HCT116 (cell line): ENCODE data around the gene ALK. TPM values are rescaled to one million over a fixed set of nuclear protein-coding genes. Genes with fewer than 3 reads are reported as not detected.

ENCODE experiments used
- ATAC-seq: fragments of 200-7000 bp; cut with Tn5 transposase; 2 replicates; pipeline ENCODE4 v1.9.1; 2020; ENCODE audit warnings: mild to moderate bottlenecking, moderate library complexity
- BruUV-seq: library from RNA; stranded (reverse); fragments of 400-500 nt; replicated peaks from 2 replicates; lab custom pipeline; 2021; lab: Mats Ljungman, UMichigan
- CTCF ChIA-PET: fragments of 300-600 bp; sonication (Branson Sonifier 250); formaldehyde crosslinking; loops from one replicate; lab custom pipeline; 2021; ENCODE audit warnings: antibody characterized with exemption; lab: Charles Lee
- POLR2A ChIA-PET: fragments of 300-600, 350-600 bp; sonication (Branson Sonifier 250); formaldehyde crosslinking; loops from one replicate; lab custom pipeline; 2021; ENCODE audit warnings: antibody characterized with exemption; lab: Charles Lee
- RAD21 ChIA-PET, 2 experiments: fragments of 300-600 bp; sonication (Branson Sonifier 250); formaldehyde crosslinking; loops; one replicate each; lab custom pipeline; 2023; ENCODE audit warnings: low total read pairs in 2 of 2; ENCODE audit not compliant: uncharacterized antibody in 2 of 2, unreplicated experiment in 2 of 2, low non-redundant PET in 1 of 2; lab: Charles Lee
- DNase-seq: peaks from one replicate; pipeline ENCODE4 v3.0.0-alpha.2; 2010; ENCODE audit warnings: low read depth, low spot score
- H2AFZ ChIP-seq: fragments of 200-600 bp; shearing (Covaris generic), sonication (generic); 2 replicates; pipeline ENCODE4 v1.6.1; 2017; ENCODE audit warnings: low read depth, mixed run types, mixed read lengths, antibody characterized with exemption, low read length; ENCODE audit not compliant: poor library complexity, severe bottlenecking
- H3K27ac ChIP-seq: 2 replicates; pipeline ENCODE4 v1.5.1; 2012; ENCODE audit warnings: low read depth, low read length
- H3K27me3 ChIP-seq: fragments of 200-600 bp; sonication (generic); 2 replicates; pipeline ENCODE4 v1.6.1; 2016; ENCODE audit warnings: mixed run types, low read length, mixed read lengths; ENCODE audit not compliant: insufficient read depth
- H3K36me3 ChIP-seq, 2 experiments: fragments of 200-500 bp in 1 of 2; fragments of 200-600 bp in 1 of 2; sonication (Bioruptor generic) in 1 of 2; sonication (generic) in 1 of 2; 2 replicates each; pipeline versions ENCODE4 v1.5.1 to v1.6.1; 2014 to 2016; ENCODE audit warnings: low read length in 2 of 2, inconsistent platforms in 1 of 2, mixed read lengths in 1 of 2, mixed run types in 1 of 2; ENCODE audit not compliant: insufficient read depth in 2 of 2, control insufficient read depth in 1 of 2
- H3K4me1 ChIP-seq, 2 experiments: fragments of 200-600 bp in 1 of 2; sonication (generic) in 1 of 2; 2 replicates each; pipeline versions ENCODE4 v1.5.1 to v1.6.1; 2012 to 2017; ENCODE audit warnings: low read length in 2 of 2, inconsistent platforms in 1 of 2, mild to moderate bottlenecking in 1 of 2, mixed read lengths in 1 of 2, mixed run types in 1 of 2, moderate library complexity in 1 of 2; ENCODE audit not compliant: insufficient read depth in 2 of 2, control insufficient read depth in 1 of 2
- H3K4me2 ChIP-seq: fragments of 200-600 bp; sonication (generic); 2 replicates; pipeline ENCODE4 v1.6.1; 2017; ENCODE audit warnings: mixed run types, low read length, mixed read lengths
- H3K4me3 ChIP-seq, 2 experiments: fragments of 200-600 bp in 1 of 2; sonication (generic) in 1 of 2; replicated peaks in 1 of 2; 2 replicates each; pipeline ENCODE4 v1.5.1; 2011 to 2016; ENCODE audit warnings: low read length in 2 of 2, control low read depth in 1 of 2, low read depth in 1 of 2, mild to moderate bottlenecking in 1 of 2, mixed read lengths in 1 of 2, mixed run types in 1 of 2
- H3K79me2 ChIP-seq: fragments of 200-600 bp; sonication (generic); 2 replicates; pipeline ENCODE4 v1.6.1; 2017; ENCODE audit warnings: mild to moderate bottlenecking, mixed run types, low read length, moderate library complexity, mixed read lengths; ENCODE audit not compliant: insufficient read depth
- H3K9ac ChIP-seq: fragments of 200-600 bp; sonication (generic); 2 replicates; pipeline ENCODE4 v1.6.1; 2016; ENCODE audit warnings: low read length, mixed read lengths
- H3K9me2 ChIP-seq: fragments of 200-600 bp; sonication (generic), shearing (Covaris generic); 2 replicates; pipeline ENCODE4 v1.6.1; 2017; ENCODE audit warnings: mixed run types, mild to moderate bottlenecking, moderate library complexity; ENCODE audit not compliant: insufficient read depth
- H3K9me3 ChIP-seq, 2 experiments: fragments of 200-500 bp in 1 of 2; fragments of 200-600 bp in 1 of 2; sonication (Bioruptor generic) in 1 of 2; sonication (generic) in 1 of 2; 2 replicates each; pipeline ENCODE4 v1.6.1; 2014 to 2017; ENCODE audit warnings: low read length in 2 of 2, mixed read lengths in 2 of 2, inconsistent platforms in 1 of 2, low read depth in 1 of 2, mild to moderate bottlenecking in 1 of 2, mixed run types in 1 of 2, moderate library complexity in 1 of 2; ENCODE audit not compliant: control insufficient read depth in 1 of 2, insufficient read depth in 1 of 2
- H4K20me1 ChIP-seq: fragments of 200-600 bp; sonication (generic), shearing (Covaris generic); 2 replicates; pipeline ENCODE4 v1.6.1; 2017; ENCODE audit warnings: mixed run types, mild to moderate bottlenecking, moderate library complexity; ENCODE audit not compliant: insufficient read depth
- CBX3 ChIP-seq: IDR thresholded peaks from 2 replicates; pipeline ENCODE4 v1.6.1; 2012; ENCODE audit warnings: low read depth
- EGR1 ChIP-seq: IDR thresholded peaks from 2 replicates; pipeline ENCODE4 v1.6.1; 2012; ENCODE audit warnings: low read depth
- POLR2A ChIP-seq: IDR thresholded peaks from 2 replicates; pipeline ENCODE4 v1.7.0; 2011; ENCODE audit warnings: borderline replicate concordance; ENCODE audit not compliant: insufficient read depth, insufficient read length; ENCODE audit errors: extremely low read depth
- POLR2AphosphoS5 ChIP-seq: IDR thresholded peaks from 2 replicates; pipeline ENCODE4 v1.6.1; 2011; ENCODE audit warnings: mild to moderate bottlenecking, low read depth, low read length, moderate library complexity
- RAD21 ChIP-seq: IDR thresholded peaks from 2 replicates; pipeline ENCODE4 v1.6.1; 2012; ENCODE audit warnings: low read depth, mild to moderate bottlenecking
- REST ChIP-seq: IDR thresholded peaks from 2 replicates; pipeline ENCODE4 v1.6.1; 2012; ENCODE audit warnings: low read depth
- SIN3A ChIP-seq: IDR thresholded peaks from 2 replicates; pipeline ENCODE4 v1.6.1; 2012; ENCODE audit warnings: low read depth
- SP1 ChIP-seq: IDR thresholded peaks from 2 replicates; pipeline ENCODE4 v1.6.1; 2012; ENCODE audit warnings: low read depth
- SRF ChIP-seq: IDR thresholded peaks from 2 replicates; pipeline ENCODE4 v1.6.1; 2012; ENCODE audit warnings: low read depth
- TCF7L2 ChIP-seq: IDR thresholded peaks from 2 replicates; pipeline ENCODE4 v1.7.0; 2011; ENCODE audit warnings: borderline replicate concordance, inconsistent platforms; ENCODE audit not compliant: insufficient read depth, insufficient read length; ENCODE audit errors: extremely low read depth
- YY1 ChIP-seq: IDR thresholded peaks from 2 replicates; pipeline ENCODE4 v1.6.1; 2011; ENCODE audit warnings: low read length, low read depth, moderate library complexity, mild to moderate bottlenecking; ENCODE audit not compliant: insufficient replicate concordance; ENCODE audit errors: extremely low read depth
- ZFX ChIP-seq: fragments of 450-650 bp; IDR thresholded peaks from 2 replicates; pipeline ENCODE4 v1.6.1; 2017
- ZNF274 ChIP-seq: fragments of 200-500 bp; sonication (Bioruptor generic); IDR thresholded peaks from 2 replicates; pipeline ENCODE4 v1.6.1; 2014; ENCODE audit warnings: mild to moderate bottlenecking, low read depth, low read length, inconsistent platforms
- intact Hi-C: fragments of 100-400 bp; cut with micrococcal nuclease; formaldehyde crosslinking; loops from 2 replicates; pipeline ENCODE4 v1.10.0; 2022
- total RNA-seq: library from RNA; stranded (reverse); gene quantifications from one replicate; pipeline ENCODE4 v1.2.1, GENCODE V29; 2021; ENCODE audit not compliant: unreplicated experiment
- TF ChIP-seq, protein P1 (sequence below): IDR thresholded peaks from 2 replicates; pipeline ENCODE4 v1.6.1; 2011; ENCODE audit warnings: mild to moderate bottlenecking, low read length, moderate library complexity; ENCODE audit not compliant: insufficient replicate concordance; ENCODE audit errors: extremely low read depth
- TF ChIP-seq, protein P2 (sequence below), 3 experiments: fragments of 200-600 bp in 1 of 3; sonication (generic) in 1 of 3; IDR thresholded peaks in 2 of 3; conservative IDR thresholded peaks in 1 of 3; 2 replicates each; pipeline ENCODE4 v1.5.1; 2012 to 2017; ENCODE audit warnings: low read depth in 2 of 3, low read length in 2 of 3, antibody characterized with exemption in 1 of 3, borderline replicate concordance in 1 of 3, control low read depth in 1 of 3, mild to moderate bottlenecking in 1 of 3, mixed read lengths in 1 of 3, mixed run types in 1 of 3, moderate library complexity in 1 of 3; ENCODE audit not compliant: insufficient read depth in 1 of 3
- TF ChIP-seq, protein P3 (sequence below): IDR thresholded peaks from 2 replicates; pipeline ENCODE4 v1.6.1; 2012

Gene ALK
- total RNA-seq, 1 experiment from 2014 or later = not detected

DNA sequence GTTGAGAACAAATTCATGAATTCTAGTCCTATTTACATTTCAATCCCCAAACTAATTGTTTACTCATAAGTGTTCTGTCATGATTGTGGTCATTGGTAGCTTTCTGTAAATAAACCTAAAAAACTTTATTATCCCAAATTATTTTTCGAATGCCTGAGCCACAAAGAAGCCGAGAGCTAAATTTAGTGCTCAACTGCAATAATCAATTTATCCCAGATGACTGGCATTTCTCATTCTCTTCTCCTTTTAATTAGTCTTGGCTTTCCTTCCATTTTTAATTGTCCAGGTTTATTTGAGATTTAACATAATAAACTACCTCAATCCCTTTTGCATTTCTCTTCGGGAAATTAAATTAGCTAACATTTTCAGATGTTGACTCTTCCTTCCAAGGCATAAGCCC is 308.3 kb downstream of the ALK start (continued):
- TF ChIP-seq POLR2A (no peak), RAD21 (no peak), SP1 (no peak), CBX3 (no peak)
- TF ChIP-seq, protein P1, sequence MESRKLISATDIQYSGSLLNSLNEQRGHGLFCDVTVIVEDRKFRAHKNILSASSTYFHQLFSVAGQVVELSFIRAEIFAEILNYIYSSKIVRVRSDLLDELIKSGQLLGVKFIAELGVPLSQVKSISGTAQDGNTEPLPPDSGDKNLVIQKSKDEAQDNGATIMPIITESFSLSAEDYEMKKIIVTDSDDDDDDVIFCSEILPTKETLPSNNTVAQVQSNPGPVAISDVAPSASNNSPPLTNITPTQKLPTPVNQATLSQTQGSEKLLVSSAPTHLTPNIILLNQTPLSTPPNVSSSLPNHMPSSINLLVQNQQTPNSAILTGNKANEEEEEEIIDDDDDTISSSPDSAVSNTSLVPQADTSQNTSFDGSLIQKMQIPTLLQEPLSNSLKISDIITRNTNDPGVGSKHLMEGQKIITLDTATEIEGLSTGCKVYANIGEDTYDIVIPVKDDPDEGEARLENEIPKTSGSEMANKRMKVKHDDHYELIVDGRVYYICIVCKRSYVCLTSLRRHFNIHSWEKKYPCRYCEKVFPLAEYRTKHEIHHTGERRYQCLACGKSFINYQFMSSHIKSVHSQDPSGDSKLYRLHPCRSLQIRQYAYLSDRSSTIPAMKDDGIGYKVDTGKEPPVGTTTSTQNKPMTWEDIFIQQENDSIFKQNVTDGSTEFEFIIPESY = no peak
- TF ChIP-seq, protein P2, sequence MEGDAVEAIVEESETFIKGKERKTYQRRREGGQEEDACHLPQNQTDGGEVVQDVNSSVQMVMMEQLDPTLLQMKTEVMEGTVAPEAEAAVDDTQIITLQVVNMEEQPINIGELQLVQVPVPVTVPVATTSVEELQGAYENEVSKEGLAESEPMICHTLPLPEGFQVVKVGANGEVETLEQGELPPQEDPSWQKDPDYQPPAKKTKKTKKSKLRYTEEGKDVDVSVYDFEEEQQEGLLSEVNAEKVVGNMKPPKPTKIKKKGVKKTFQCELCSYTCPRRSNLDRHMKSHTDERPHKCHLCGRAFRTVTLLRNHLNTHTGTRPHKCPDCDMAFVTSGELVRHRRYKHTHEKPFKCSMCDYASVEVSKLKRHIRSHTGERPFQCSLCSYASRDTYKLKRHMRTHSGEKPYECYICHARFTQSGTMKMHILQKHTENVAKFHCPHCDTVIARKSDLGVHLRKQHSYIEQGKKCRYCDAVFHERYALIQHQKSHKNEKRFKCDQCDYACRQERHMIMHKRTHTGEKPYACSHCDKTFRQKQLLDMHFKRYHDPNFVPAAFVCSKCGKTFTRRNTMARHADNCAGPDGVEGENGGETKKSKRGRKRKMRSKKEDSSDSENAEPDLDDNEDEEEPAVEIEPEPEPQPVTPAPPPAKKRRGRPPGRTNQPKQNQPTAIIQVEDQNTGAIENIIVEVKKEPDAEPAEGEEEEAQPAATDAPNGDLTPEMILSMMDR (IDR thresholded peaks at IDR 0.05 in 2 of 3, conservative IDR thresholded peaks at IDR 0.05 in 1 of 3; ENCODE audit: borderline replicate concordance in 1 of 3, insufficient read depth in 1 of 3, low read depth in 2 of 3, low read length in 2 of 3) = no peak

DNA sequence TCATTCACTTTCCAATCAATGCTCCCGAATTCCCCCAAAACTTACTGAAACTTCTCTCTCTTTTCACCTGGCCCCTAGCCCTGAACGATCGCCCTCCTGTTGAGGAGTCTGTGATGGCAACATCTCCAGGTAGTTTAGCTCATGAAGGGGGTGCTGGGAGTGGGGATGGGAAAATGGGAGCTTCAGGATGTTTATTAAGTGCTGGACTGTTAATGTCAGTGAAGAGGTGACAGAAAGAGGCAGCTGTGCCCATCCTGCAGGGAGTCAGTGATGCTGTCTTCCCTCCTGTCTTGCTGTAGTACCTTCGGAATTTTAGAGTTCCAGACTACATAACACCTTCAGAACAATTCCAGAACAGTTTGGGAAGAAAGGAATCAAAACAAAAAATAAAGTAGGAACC is 308.8 kb downstream of the ALK start:
- H3K4me2 ChIP-seq = no peak overlapping the region
- no peaks in the 10 kb centered on the region for H3K9me2 ChIP-seq
- no peak overlapping the region for H2AFZ ChIP-seq
- CTCF ChIA-PET = no interaction called here
- no peak overlapping the region for H3K4me3 ChIP-seq
- H3K27ac ChIP-seq = no peak overlapping the region
- ATAC-seq (no peak), DNase-seq (no peak)
- H3K9me3 ChIP-seq = no peaks in the 10 kb centered on the region
- RAD21 ChIA-PET = no interaction called here
- H4K20me1 ChIP-seq = no peaks in the 10 kb centered on the region
- BruUV-seq = no TSS peak
- H3K9ac ChIP-seq = no peak overlapping the region
- no peaks in the 10 kb centered on the region for H3K79me2 ChIP-seq
- POLR2A ChIA-PET = no interaction called here
- no peaks in the 10 kb centered on the region for H3K4me1 ChIP-seq
- no peaks in the 10 kb centered on the region for H3K36me3 ChIP-seq
- intact Hi-C loops = no loop called here
- H3K27me3 ChIP-seq = peaks cover 55% of the 10 kb centered on the region
- no peak for TF ChIP-seq YY1
- TF ChIP-seq REST = no peak
- TF ChIP-seq, protein P2 (IDR thresholded peaks at IDR 0.05 in 2 of 3, conservative IDR thresholded peaks at IDR 0.05 in 1 of 3; ENCODE audit: borderline replicate concordance in 1 of 3, insufficient read depth in 1 of 3, low read depth in 2 of 3, low read length in 2 of 3) = no peak
- TF ChIP-seq EGR1 = no peak
- no peak for TF ChIP-seq SIN3A
- no peak for TF ChIP-seq ZNF274
- no peak for TF ChIP-seq ZFX
- TF ChIP-seq TCF7L2 = no peak
- TF ChIP-seq, protein P3, sequence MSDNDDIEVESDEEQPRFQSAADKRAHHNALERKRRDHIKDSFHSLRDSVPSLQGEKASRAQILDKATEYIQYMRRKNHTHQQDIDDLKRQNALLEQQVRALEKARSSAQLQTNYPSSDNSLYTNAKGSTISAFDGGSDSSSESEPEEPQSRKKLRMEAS = no peak
- no peak for TF ChIP-seq SRF
- no peak for TF ChIP-seq POLR2AphosphoS5
